Measurements from ENCODE around the gene CCDC183. TPM values are rescaled to one million over a fixed set of nuclear protein-coding genes. Genes with fewer than 3 reads are reported as not detected.

The CCDC183 gene
- total RNA-seq, 1 donor from 2014 or later = 9.0 TPM

GRCh38 chr9:136847088-136847825 is 51.1 kb downstream of the CCDC183 start:
- peaks cover 6% of the 10 kb centered on the region for H3K27me3 Mint-ChIP-seq
- H3K4me1 Mint-ChIP-seq (ENCODE audit: low read depth) = peaks cover 3% of the 10 kb centered on the region
- no peak for TF ChIP-seq CTCF (IDR thresholded peaks at IDR 0.05; ENCODE audit: unreplicated experiment)
- H3K27ac Mint-ChIP-seq = peak overlapping the region; percentile 94
- H3K9me3 Mint-ChIP-seq (ENCODE audit: low read depth) = no peaks in the 10 kb centered on the region
- peak overlapping the region; percentile 93 for H3K4me3 Mint-ChIP-seq (ENCODE audit: low read depth)
- DNase-seq (ENCODE audit: low spot score, unreplicated experiment) = no peak
- H3K36me3 Mint-ChIP-seq (ENCODE audit: insufficient read depth) = peaks cover 2% of the 10 kb centered on the region

GRCh38 chr9:136847826-136848392 is 51.8 kb downstream of the CCDC183 start:
- peak overlapping the region; percentile 93 for H3K4me3 Mint-ChIP-seq (ENCODE audit: low read depth)
- H3K27ac Mint-ChIP-seq = peak overlapping the region; percentile 94
- no peak for TF ChIP-seq CTCF (IDR thresholded peaks at IDR 0.05; ENCODE audit: unreplicated experiment)
- peaks cover 6% of the 10 kb centered on the region for H3K27me3 Mint-ChIP-seq
- H3K9me3 Mint-ChIP-seq (ENCODE audit: low read depth) = no peaks in the 10 kb centered on the region
- peak; percentile 53 for DNase-seq (ENCODE audit: low spot score, unreplicated experiment)
- H3K4me1 Mint-ChIP-seq (ENCODE audit: low read depth) = peaks cover 3% of the 10 kb centered on the region
- H3K36me3 Mint-ChIP-seq (ENCODE audit: insufficient read depth) = peaks cover 2% of the 10 kb centered on the region

GRCh38 chr9:136848393-136849037 is 52.4 kb downstream of the CCDC183 start:
- no peak for TF ChIP-seq CTCF (IDR thresholded peaks at IDR 0.05; ENCODE audit: unreplicated experiment)
- no peak for DNase-seq (ENCODE audit: low spot score, unreplicated experiment)
- Mint-ChIP-seq H3K27ac (peak overlapping the region; percentile 91), H3K36me3 (ENCODE audit: insufficient read depth) (peaks cover 2% of the 10 kb centered on the region), H3K4me1 (ENCODE audit: low read depth) (peaks cover 3% of the 10 kb centered on the region), H3K4me3 (ENCODE audit: low read depth) (peak overlapping the region; percentile 93), H3K27me3 (peaks cover 6% of the 10 kb centered on the region), H3K9me3 (ENCODE audit: low read depth) (no peaks in the 10 kb centered on the region)

- Mint-ChIP-seq H3K4me3 (ENCODE audit: low read depth) (peak within 1 kb of the TSS; percentile 93), H3K4me1 (ENCODE audit: low read depth) (peaks cover 3% of the 10 kb centered on the region), H3K27me3 (peaks cover 6% of the 10 kb centered on the region), H3K36me3 (ENCODE audit: insufficient read depth) (peaks cover 2% of the 10 kb centered on the region), H3K27ac (peak within 1 kb of the TSS; percentile 96), H3K9me3 (ENCODE audit: low read depth) (no peaks in the 10 kb centered on the region)
- peak; percentile 97 for DNase-seq (ENCODE audit: low spot score, unreplicated experiment)
- TF ChIP-seq CTCF (IDR thresholded peaks at IDR 0.05; ENCODE audit: unreplicated experiment) = no peak
These were observed 53.2 kb downstream of the CCDC183 start, which contains the start of gene PHPT1 for GRCh38 chr9:136849038-136849959. Gene PHPT1 (plus strand): TSS chr9:136849409. CDS start chr9:136849431, 22 bp downstream.

Data from progenitor cell of endocrine pancreas (in vitro differentiated cells).